A549 (cell line): ENCODE data around the gene BCL2.

Experiments used
- BHLHE40 ChIP-seq: IDR thresholded peaks from 2 replicates; pipeline ENCODE4 v1.6.1; 2012; ENCODE audit warnings: low read depth, low read length, inconsistent platforms
- CHD2 ChIP-seq: fragments of 150-350 bp; IDR thresholded peaks from 2 replicates; pipeline ENCODE4 v1.6.1; 2014; ENCODE audit warnings: low read length; ENCODE audit not compliant: partially characterized antibody
- EP300 ChIP-seq, 2 experiments: fragments of >200 bp; sonication (Bioruptor Twin); formaldehyde crosslinking; IDR thresholded peaks; 2 replicates in 1 of 2; 3 replicates in 1 of 2; pipeline ENCODE4 v1.6.1; 2016 to 2017
- JUNB ChIP-seq: fragments of >200 bp; sonication (Bioruptor Twin); formaldehyde crosslinking; IDR thresholded peaks from 2 replicates; pipeline ENCODE4 v1.6.1; 2016
- POLR2A ChIP-seq: IDR thresholded peaks from 2 replicates; pipeline ENCODE4 v1.6.1; 2012; ENCODE audit warnings: mild to moderate bottlenecking, low read length
- RCOR1 ChIP-seq: fragments of 150-350 bp; IDR thresholded peaks from 2 replicates; pipeline ENCODE4 v1.6.1; 2014; ENCODE audit warnings: antibody characterized with exemption, low read length, low read depth
- RFX5 ChIP-seq: fragments of 450-650 bp; IDR thresholded peaks from 2 replicates; pipeline ENCODE4 v1.7.1; 2014; ENCODE audit warnings: antibody characterized with exemption, mild to moderate bottlenecking, moderate library complexity
- TP53 ChIP-seq: fragments of 250-450 bp; sonication (Bioruptor Pico); IDR thresholded peaks from 2 replicates; pipeline ENCODE4 v1.5.0; 2021; ENCODE audit warnings: mild to moderate bottlenecking, moderate library complexity
- ZSCAN20 ChIP-seq: fragments of 250-450 bp; sonication (Bioruptor Pico); IDR thresholded peaks from 2 replicates; pipeline ENCODE4 v1.8.0; 2022; ENCODE audit warnings: mild to moderate bottlenecking, moderate library complexity
- TF ChIP-seq, protein P1 (sequence below): fragments of >200 bp; sonication (Bioruptor Twin); formaldehyde crosslinking; IDR thresholded peaks from 3 replicates; pipeline ENCODE4 v1.5.1; 2016
- TF ChIP-seq, protein P2 (sequence below): fragments of 200-600 bp; sonication (generic); IDR thresholded peaks from 2 replicates; pipeline ENCODE4 v1.6.1; 2016; ENCODE audit warnings: antibody characterized with exemption, mild to moderate bottlenecking, moderate library complexity
- TF ChIP-seq, protein P3 (sequence below): fragments of 450-650 bp; IDR thresholded peaks from 2 replicates; pipeline ENCODE4 v1.6.1; 2014; ENCODE audit warnings: antibody characterized with exemption

DNA sequence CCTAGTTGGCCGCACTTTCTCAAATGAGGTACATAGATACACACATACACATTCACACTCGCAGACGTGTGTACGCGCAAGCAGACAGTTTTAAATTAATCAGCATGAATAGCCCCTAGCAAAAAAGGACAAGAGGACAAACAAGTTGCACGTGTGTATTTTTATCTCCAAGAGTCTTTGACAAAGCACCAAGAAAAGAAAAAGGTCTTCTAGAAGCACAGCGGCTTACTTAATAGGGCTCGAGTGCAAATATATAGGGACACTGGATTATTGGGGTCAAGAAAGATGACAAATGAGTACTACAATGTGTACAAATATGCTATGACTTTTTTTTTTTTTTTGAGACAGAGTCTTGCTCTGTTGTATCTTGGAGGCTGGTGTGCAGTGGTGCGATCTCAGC, 1.7 kb upstream of the BCL2 start:
- no peak for TF ChIP-seq JUNB
- no peak for TF ChIP-seq RFX5
- TF ChIP-seq, protein P1, sequence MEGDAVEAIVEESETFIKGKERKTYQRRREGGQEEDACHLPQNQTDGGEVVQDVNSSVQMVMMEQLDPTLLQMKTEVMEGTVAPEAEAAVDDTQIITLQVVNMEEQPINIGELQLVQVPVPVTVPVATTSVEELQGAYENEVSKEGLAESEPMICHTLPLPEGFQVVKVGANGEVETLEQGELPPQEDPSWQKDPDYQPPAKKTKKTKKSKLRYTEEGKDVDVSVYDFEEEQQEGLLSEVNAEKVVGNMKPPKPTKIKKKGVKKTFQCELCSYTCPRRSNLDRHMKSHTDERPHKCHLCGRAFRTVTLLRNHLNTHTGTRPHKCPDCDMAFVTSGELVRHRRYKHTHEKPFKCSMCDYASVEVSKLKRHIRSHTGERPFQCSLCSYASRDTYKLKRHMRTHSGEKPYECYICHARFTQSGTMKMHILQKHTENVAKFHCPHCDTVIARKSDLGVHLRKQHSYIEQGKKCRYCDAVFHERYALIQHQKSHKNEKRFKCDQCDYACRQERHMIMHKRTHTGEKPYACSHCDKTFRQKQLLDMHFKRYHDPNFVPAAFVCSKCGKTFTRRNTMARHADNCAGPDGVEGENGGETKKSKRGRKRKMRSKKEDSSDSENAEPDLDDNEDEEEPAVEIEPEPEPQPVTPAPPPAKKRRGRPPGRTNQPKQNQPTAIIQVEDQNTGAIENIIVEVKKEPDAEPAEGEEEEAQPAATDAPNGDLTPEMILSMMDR = no peak
- no peak for TF ChIP-seq POLR2A
- no peak for TF ChIP-seq ZSCAN20 (CRISPR knock-in tag)
- TF ChIP-seq RCOR1 = no peak
- no peak for TF ChIP-seq TP53 (CRISPR knock-in tag)
- TF ChIP-seq BHLHE40 = no peak
- TF ChIP-seq, protein P2, sequence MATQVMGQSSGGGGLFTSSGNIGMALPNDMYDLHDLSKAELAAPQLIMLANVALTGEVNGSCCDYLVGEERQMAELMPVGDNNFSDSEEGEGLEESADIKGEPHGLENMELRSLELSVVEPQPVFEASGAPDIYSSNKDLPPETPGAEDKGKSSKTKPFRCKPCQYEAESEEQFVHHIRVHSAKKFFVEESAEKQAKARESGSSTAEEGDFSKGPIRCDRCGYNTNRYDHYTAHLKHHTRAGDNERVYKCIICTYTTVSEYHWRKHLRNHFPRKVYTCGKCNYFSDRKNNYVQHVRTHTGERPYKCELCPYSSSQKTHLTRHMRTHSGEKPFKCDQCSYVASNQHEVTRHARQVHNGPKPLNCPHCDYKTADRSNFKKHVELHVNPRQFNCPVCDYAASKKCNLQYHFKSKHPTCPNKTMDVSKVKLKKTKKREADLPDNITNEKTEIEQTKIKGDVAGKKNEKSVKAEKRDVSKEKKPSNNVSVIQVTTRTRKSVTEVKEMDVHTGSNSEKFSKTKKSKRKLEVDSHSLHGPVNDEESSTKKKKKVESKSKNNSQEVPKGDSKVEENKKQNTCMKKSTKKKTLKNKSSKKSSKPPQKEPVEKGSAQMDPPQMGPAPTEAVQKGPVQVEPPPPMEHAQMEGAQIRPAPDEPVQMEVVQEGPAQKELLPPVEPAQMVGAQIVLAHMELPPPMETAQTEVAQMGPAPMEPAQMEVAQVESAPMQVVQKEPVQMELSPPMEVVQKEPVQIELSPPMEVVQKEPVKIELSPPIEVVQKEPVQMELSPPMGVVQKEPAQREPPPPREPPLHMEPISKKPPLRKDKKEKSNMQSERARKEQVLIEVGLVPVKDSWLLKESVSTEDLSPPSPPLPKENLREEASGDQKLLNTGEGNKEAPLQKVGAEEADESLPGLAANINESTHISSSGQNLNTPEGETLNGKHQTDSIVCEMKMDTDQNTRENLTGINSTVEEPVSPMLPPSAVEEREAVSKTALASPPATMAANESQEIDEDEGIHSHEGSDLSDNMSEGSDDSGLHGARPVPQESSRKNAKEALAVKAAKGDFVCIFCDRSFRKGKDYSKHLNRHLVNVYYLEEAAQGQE = no peak
- TF ChIP-seq EP300 (IDR thresholded peaks at IDR 0.05) = no peak
- TF ChIP-seq CHD2 = no peak
- TF ChIP-seq, protein P3, sequence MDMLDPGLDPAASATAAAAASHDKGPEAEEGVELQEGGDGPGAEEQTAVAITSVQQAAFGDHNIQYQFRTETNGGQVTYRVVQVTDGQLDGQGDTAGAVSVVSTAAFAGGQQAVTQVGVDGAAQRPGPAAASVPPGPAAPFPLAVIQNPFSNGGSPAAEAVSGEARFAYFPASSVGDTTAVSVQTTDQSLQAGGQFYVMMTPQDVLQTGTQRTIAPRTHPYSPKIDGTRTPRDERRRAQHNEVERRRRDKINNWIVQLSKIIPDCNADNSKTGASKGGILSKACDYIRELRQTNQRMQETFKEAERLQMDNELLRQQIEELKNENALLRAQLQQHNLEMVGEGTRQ = no peak
